Activated CD8-positive, alpha-beta memory T cell treated with anti-CD3 and anti-CD28 coated beads, Interleukin-2, amount 50 U/mL, for 24 hours (primary cell): ENCODE measurements around the gene CNOT1.
"Not testable (repeated sequence)": the region's sequence is repeated elsewhere in the genome, so short reads cannot be mapped to it uniquely, and the experiment has no call there.

Source experiments
- DNase-seq: peaks from one replicate; pipeline ENCODE4 v3.0.0-alpha.2; 2020; ENCODE audit errors: extremely low read depth

CNOT1 gene

DNA sequence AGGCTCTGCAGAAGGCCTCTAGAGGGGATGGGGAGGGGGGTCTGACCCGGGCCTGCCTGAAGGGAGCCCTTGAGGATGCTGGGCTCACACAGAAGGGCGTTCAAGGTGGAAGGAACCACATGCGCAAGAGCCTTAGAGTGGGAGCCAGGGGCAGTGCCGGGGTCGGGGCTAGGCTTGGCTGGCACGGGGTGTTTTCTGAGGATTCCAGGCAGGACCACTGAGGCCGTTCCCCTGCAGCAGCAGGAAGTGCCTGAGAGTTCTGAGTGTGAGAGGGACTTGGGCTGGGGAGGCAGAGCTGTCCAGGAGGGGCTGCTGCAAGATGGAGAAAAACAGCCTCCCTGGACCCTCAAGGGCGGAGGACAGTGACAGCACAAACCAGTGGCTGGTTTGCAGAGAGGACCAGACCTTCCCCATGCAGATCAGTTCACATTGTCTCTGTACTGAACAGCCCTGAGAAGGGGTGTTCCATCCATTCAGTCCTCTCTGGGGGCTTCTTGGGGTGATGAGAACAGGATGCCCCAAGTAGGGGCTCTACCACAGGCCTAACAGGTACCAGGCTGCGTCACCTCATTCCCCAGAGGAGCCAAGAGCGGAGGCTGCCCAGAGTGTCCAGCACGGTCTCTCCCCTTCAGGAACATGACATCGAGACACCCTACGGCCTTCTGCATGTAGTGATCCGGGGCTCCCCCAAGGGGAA is 126.3 kb downstream of the CNOT1 start:
- DNase-seq, result no peak

DNA sequence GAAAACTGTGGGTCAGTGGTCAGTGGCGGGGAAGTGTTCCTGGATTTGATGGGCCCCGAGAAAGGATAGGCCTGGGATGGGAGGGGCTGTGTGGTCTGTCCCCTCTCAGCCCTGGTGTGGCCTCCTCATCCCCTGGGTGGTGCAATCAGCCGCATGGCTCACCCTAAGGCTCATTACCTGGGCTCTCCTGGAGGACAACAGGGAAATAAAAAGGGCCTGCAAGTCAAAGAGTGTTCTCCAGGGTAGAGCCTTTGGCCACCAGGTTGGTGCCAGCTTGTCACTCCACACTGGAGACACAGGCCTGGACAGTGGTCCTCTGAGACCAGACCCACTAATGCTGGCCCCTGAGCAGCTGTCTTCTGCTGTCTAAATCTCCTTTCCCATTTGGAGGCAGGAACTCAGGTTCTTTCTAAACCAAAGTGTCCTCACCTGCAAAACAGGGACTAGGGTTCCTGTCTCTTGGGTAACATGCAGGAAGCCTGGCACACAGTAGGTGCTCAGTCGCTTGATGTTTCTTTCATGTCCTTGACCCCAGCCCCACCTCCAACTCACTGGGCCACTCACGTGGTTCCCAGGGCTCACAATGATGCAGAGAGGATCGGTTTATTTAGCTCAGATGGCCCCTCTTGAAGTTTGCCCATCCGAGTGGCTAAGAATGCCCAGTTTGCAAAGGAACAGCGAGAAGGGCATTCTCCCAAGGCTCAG is 127.3 kb downstream of the CNOT1 start:
- DNase-seq, result no peak

DNA sequence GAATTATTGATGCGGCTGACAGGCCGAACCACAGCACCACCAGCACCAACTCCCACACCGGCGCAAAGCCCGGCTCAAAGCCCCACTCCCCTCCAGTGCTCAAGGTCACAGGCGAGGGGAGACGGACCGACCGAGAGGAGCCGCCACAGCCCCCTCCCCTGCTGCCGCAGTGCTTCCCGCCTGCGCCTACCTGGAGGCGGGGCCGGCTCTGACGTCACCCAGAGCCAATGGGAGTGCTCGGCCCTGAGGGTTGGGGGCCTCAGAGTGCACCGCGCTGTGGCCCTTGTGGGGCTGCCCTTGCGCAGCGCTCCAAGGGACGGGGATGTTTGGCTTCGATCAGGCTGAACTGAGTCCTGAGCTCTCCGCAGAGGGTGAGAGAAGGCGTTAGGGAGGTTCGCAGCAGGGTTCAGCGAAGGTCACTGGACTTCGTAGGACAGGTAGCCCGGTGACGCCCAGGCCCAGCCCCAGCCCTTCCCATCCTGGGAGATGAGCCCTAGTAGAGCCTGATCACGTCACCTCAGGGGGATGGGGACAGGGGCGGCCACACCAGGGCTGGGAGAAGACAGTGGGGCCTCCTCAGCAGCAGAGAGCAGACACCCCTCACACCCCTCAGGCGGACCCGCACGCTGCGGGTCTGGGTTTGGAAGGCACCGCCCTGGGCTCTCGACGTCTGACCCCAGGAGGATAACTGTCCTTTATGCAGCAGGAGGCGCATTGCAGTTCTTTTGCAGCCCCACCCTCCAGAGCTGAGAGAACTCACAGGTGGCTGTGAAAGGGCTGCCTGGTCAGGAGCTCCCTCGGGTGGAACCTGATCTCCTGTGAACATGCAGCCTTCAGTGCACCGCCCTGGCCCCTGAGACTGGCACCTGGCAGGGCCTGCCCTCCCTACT is 128.1 kb downstream of the CNOT1 start:
- DNase-seq, result no peak

DNA sequence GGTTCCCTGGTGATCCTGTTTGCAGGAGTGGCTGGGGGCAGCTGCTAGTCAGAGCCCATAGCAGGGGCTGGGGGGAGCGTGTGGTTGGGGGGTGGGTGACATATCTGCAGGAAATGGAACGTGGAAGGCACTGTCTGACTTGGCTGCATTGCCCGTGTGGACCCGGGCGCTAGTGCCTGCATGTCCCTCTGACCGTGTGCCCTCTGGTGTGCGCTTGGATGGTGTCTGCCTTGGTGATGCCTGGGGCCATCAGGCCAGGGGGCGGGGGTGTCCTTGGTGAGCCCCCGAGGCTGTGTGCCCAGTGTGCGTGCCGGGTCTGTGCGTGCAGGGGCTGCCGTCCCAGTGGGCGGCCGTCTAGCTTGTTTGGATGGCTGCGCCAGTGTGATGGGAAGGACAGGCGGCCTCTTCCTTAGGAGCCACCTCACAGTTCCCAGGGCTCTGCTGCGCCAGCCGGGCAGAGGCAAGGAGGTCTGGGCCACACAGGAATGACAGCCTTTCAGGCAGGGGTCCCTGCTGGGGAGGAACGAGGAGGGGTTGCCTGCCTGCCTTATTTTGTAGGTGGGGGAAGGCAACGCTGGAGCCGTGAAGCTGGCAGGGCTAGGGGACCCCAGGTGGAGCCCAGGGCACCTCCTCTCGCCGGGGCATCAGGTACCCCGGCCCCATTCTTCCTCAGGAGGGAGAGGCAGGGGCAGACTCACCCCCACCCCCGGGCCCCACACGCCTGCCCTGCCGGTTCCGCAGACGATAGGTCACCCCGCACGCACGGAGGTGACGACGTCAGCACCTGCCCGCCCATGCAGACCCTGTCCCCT is 129.0 kb downstream of the CNOT1 start:
- no peak for DNase-seq

DNA sequence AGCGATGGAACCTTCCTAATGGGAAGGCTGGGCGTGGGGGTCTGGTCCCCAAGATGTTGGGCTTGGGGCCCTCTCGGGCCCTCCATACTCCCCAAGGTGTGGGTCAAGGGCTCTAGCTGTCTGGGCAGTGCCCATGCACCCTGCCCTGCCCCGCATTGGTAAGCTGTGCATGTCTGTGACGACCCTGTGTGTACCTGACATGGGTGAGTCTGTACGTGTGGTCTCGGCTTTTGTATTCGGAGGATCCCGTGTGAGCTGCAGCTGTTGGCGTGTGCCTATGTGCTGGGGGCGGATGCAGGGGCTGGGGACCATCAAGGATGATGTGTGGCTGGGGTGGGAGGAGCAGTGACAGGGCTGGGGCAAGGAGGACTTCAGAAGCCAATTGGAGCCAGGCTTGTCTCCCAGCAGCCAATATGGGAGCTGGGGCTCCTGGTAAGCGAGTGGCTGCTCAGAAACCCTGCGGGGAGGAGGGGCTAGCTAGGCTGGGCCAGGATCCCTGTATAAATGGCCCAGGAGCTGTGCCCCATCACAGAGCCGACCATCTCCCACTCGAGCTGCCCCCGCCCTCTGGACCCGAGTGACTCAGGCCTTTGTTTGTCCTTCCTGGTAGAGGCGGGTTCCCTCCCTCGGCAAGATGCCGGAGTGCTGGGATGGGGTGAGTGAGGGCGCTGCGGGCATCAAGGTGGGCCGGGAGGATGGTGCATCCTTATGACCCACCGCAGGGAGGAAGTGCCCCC is 129.8 kb downstream of the CNOT1 start, which contains the start of gene NDRG4:
Gene NDRG4 (plus strand): TSS at position 529 of the 737 bp plus-strand sequence. CDS start 106 bp downstream, at position 635.
- DNase-seq, result no peak

DNA sequence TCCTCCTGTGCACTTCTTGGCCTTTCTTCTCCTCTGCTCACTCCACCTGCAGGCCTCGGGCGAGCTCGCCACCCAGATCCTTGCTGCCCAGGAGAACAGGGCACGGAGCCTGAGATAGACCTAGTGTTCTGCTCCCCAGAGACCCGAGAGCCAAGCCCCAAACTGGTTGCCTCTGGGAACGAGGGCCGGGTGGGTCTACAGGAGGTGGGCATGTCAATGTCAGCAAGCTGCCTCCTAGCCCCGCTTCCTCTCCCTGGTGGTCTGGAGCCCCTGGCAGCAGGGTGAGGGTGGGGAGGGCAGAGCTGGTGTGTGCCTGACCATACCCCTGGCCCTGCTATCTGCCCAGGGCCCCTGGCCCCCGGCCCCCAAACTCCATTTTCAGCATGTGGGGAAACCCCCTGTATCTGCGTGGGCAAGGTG is 130.5 kb downstream of the CNOT1 start:
- no peak for DNase-seq

DNA sequence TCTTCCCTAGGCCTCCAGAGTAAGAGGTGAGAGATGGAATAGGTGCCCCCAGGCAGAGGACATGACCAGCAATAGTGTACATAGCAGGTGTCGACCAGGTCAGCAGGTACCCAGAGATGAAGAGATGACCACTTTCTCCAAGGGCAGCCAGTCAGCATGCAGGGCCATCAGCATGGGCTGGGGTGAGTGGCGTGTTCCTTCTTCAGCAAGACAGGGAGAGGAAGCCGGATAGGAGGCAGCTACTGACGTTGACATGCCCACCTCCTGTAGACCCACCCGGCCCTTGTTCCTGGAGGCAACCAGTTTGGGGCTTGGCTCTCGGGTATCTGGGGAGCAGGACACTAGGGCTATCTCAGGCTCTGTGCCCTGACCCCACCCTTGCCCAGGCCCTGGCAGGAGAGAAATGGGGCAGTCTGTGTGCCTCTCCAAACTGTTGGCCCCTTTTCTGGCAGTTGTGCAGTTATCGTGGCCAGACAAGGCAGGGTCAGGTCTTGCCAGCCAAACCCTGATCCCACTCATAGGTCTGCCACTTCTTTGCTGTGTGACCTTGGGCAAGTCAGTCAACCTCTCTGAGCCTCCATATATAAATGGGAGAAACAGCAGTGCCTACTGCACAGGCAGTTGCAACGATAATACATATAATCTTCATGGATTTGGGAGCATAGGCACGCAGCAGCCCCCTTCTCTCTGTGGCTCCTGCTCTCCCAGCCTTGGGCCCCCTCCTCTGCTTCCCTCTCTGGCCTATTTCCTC is 131.1 kb downstream of the CNOT1 start:
- no peak for DNase-seq

DNA sequence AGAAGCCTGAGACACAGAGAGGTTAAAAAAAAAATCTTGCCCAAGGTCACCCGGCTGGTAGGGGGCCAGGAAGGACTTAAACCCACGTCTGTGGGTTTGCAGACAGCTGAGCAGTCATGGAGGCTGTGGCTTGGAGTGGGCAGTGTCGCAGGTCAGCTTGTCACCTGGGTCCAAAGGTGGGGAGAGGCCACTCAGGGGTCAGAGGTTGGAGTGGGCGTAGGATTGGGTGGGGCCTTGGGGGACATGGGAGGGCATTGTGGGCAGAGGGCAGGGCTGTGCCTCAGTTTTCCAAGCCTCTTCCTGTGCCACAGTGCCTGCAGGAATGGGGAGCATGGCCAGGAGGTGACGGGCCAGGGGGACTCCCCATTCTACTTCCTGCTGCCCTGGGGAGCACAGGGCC is 131.7 kb downstream of the CNOT1 start:
- DNase-seq, result no peak

DNA sequence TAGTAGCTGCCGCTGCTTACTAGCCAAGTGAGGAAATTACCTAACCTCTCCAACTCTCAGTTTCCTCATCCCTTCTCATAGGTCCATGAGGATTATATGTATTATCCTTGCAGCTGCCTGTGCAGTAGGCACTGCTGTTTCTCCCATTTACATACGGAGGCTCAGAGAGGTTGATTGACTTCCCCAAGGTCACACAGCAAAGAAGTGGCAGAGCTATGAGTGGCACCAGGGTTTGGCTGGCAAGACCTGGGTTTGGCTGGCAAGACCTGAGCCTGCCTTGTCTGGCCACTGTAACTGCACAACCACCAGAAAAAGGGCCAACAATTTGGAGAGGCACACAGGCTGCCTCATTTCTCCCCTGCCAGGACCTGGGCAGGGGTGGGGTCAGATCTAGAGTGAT is 132.2 kb downstream of the CNOT1 start:
- no peak for DNase-seq

DNA sequence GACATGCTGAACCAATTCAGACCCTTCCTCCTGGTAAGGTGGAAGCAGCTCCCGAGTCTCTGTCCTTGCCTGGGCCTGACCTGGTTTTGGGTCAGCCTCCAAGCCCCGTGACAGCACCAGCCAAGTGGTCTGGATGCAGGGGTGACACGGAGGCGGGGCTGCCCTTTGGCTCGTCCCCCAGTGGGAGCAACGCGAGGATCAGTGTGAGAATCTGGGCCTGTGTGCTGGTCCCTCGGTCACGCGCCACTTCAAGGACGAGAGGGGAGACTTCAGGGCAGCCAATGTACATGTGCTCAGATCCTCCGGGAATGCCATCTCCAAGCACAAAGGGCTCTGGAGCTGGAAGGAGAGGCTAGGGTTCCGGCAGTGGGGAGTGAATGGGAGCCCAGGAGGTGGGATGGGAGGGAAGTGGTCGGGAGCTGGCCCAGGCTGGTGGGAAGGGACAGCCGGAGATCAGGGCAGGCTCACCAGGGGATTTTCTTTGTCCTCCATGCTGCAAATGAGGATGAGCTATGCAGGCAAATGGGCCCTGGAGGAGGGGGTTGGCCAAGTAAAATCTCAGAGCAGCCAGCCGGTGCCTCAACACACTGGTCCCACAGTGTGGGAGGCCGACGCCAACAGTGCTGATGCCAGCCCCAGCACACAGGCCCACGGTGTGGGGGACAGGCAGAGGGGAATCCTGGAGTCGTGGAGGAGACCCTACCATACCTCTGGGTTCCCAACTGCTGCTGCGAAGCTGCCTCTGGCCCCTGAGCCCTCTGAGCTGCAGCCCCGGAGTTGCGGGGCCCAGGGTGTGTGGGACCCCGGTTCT is 133.9 kb downstream of the CNOT1 start:
- DNase-seq, result no peak

DNA sequence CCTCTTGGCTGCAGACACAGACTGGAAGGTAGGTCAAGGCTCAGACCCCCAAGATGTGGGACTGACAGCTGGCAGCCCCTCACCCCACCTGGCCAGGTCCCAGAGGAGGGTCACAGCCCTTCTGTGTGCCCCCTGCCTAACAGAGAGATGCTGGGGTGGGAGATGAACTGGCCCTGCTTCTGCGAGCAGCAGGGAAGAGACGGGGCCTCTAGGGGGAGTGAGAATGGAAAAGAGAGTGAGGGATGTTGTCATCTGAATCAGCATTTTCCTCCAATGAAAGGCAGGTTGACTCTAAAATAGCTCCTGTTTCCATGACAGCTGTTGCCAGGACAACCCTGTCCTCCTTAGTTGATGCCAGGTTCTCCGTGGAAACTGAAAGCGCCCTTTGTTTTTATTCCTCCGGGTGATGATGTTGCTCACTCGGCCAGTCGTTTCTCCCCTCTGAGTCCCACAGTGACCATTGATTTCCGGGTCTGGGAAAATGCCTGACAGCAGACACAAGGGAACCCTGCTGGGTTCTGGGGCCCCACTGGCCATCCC is 134.6 kb downstream of the CNOT1 start:
- DNase-seq, result no peak

DNA sequence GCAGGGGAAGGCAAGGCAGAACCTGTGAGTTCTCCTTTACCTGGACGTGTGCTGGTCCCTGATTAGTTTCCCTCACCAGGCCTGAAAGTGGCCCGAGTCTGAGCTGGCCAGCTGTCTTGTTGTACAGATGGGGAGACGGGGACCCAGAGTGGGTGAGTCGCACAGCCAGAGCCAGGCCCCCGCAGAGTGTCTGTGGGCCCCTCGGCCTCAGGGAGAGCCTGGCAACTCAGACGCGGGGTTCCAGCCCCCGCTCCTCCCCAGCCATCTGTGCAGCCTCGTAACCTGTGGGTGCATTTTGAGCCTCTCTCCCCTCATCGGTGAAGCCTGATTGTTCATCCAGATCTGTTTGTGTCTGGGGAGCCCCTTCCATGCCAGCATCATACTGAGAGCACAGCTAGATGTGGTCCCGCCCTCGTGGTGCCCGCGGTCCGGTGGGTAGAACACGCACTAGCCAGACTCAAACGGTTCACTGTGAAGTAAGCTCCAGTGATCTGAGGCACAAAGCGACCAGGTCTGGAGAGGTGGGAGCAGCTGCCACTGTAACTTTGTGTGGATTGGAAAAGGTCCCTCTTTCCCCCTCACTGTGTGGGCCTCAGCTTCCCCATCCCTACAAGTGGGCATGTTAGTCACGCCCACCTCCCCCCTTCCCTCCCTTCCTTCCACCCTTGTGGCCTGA is 135.7 kb downstream of the CNOT1 start:
- DNase-seq, result no peak

DNA sequence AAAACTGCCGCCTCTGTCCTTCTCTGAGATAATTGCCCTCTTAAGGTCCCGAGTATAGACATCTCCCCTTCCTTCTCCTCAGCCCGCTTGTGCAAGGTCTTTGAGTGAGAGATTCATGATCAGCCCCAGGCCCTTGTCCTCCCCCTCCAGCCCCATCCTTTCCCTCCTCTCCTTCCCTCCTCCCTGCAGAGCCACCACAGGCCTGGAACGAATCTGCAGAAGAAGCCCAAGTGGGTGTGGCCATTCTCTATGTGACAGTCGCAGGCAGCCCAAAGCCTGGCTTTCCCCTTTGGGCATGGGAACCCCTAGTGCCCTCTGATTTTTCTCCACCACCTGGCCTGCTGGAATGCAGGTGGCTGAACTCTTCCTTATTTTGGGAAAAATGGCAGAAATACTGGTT is 136.9 kb downstream of the CNOT1 start:
- DNase-seq, result no peak

DNA sequence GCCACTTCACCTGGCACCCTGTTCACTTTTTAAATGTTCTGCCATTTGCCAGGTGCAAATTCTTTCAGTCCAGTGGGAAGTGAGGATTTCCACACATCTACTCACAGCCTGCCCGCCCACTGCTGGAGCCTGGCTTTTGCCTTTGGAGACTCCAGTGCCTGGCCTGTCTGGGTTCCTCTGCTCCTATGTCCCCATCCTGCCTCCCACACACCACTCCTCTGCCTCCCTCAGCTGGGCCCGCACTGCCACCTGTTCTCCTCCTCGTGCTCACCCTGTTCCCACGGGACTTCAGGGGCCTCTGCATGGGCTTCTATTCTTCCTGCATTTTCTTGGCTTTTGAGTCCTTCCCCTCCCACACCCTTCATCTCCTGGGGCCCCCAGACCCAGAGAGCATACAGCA is 137.6 kb downstream of the CNOT1 start:
- no peak for DNase-seq

DNA sequence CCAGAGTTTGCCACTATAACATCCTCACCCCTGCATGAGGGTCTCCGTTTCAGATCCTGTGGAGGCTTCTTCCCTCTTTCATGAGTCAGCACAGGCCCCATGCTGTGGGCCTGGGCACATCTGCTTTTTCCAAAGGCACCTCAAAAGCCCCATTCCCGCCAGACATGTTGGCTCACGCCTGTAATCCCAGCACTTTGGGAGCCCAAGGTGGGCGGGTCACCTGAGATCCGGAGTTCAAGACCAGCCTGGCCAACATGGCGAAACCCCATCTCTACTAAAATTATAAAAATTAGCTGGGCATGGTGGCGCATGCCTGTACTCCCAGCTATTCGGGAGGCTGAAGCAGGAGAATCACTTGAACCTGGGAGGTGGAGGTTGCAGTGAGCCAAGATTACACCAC is 139.1 kb downstream of the CNOT1 start:
- DNase-seq, result not testable (repeated sequence)

DNA sequence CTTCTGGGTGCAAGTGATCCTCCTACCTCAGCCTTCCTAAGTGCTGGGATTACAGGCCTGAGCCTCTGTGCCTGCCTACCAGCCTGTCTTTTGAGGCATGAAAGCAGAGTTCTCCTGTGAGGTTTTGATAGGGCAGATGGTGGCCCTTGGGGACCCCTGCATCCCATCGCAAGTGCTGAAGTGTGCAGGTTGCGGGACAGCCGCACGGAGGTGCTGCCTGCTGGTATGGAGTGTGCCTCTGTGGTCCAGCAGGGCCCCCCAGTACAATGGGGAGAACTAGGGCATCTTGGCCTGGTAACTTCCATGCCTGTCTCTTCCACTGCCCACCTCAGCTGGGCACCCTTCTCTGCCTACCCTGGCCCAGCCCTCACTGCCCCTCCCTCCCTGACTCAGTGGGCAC is 139.6 kb downstream of the CNOT1 start:
- no peak for DNase-seq

DNA sequence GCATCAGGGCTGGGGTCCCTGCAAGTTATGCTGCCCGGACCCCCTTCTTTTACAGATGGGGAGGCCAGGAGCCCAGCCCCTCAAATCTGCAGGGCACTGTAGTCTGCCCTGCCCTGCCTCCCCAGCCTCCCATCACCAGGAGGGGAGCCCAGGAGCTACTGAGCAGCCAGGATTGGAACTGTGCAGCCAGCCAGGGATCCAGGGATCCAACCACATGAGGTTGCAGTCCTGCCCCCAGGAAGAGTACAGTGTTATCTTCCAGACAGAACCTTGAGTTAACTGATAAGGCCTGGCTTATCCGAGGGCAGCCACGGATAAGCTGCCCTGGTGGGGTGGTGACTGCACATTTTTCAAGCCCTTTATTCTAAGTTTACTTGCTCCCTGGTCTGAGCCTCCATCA is 141.1 kb downstream of the CNOT1 start:
- DNase-seq, result no peak

DNA sequence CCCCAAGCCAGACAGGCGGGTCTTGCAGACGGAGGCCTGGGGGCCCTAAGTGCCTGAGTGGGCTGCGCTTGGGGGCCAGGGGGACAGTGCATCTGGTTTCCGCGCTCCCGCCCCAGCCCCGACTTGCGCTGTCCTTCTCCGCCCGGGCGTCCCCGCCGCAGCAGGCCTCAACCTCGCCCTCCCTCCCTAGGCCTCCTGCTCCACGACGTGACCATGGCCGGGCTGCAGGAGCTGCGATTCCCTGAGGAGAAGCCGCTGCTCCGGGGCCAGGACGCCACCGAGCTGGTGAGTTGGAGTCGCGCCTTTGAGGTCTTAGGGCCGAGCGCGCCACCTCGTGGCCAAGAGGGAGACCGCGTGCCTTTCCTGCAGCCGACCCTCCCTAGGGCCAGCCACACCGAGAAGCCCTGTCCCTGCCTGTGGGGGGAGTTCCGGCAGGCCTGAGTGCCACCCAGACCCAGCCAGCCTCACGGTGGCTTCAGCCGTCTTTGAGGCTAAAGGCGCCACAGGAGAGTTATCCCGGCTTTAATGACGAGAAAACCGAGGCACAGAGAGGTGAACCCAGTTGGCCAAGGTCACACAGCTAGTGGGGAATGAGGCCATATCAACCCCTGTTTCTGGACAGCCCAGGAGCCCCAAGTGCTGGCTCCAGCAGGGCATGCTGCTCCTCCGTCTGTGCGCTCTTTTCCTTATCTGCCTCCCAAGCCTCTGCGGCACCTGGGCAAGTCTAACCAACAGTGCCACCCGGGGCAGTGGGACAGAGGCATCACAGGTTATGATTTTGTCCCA is 141.9 kb downstream of the CNOT1 start:
- DNase-seq, result no peak
